Measurements from ENCODE around the gene NIP7.
"Not testable (repeated sequence)": the region's sequence is repeated elsewhere in the genome, so short reads cannot be mapped to it uniquely, and the experiment has no call there.

NIP7 gene

GRCh38 chr16:69339289-69340094, at the start of gene NIP7, which contains the start of gene COG8:
TSS of gene NIP7 (plus strand) at chr16:69339772. CDS start at chr16:69339830, 58 bp downstream.
TSS of gene COG8 (minus strand) at chr16:69339564. CDS start at chr16:69339552, 12 bp downstream.
- peak; percentile 99 for DNase-seq

DNA sequence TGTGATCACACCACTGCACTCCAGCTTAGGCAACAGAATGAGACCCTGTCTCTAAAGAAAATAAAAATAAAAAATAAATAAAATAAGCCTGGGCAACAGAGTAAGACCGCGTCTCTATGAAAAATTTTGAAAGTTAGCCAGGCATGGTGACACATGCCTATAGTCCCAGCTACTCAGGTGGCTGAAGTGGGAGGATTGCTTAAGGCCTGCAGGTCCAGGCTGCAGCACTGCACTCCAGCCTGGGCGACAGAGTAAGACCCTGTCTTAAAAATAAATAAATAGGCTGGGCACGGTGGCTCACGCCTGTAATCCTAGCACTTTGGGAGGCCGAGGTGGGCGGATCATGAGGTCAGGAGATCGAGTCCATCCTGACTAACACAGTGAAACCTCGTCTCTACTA, 47.9 kb upstream of the NIP7 start:
- not testable (repeated sequence) for DNase-seq

- DNase-seq: no peak
These were observed 46.2 kb upstream of the NIP7 start for GRCh38 chr16:69293401-69293800.

GRCh38 chr16:69294051-69294450, 45.5 kb upstream of the NIP7 start:
- DNase-seq: no peak

- not testable (repeated sequence) for DNase-seq
These were observed 42.8 kb upstream of the NIP7 start for GRCh38 chr16:69296771-69297170.

DNA sequence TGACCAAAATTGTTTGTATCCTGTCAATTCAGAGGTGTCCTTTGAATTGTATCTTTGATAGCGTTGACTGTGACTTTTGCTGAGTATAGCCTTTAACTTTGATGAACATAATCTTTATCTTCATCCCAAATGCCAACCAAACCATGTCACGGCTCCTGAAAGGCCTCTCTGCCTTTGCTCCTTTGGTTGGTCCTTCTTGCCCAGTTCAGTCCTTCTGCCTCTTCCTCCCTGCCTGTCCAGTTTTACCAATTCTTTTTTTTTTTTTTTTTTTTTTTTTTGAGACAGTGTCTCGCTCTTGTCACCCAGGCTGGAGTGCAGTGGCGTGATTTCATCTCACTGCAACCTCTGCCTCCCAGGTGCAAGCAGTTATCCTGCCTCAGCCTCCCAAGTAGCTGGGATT, 41.3 kb upstream of the NIP7 start:
- no peak for DNase-seq

DNA sequence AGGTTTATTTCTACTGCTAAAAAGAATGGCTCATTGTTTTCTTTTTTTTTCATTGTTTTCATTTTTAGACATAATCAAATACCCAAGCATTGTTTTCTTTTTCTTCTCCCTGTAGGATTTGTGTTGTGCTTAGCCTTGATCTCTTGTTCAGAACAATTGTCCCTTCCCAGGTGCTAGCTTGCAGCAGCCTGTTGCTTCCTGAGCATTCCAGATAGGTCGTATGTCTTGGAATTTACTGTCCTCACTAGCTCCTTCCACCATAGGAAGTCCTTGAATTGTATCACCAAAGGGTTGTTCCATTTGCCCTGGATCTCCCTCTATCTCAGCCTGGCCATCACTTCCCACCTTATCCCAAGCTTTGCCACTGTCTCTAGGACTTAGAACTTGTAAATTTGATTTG, 38.4 kb upstream of the NIP7 start:
- DNase-seq: no peak

GRCh38 chr16:69301861-69302260, 37.7 kb upstream of the NIP7 start:
- peak; percentile 12 for DNase-seq

- DNase-seq: peak; percentile 16
These were observed 37.3 kb upstream of the NIP7 start for GRCh38 chr16:69302301-69302700.

DNA sequence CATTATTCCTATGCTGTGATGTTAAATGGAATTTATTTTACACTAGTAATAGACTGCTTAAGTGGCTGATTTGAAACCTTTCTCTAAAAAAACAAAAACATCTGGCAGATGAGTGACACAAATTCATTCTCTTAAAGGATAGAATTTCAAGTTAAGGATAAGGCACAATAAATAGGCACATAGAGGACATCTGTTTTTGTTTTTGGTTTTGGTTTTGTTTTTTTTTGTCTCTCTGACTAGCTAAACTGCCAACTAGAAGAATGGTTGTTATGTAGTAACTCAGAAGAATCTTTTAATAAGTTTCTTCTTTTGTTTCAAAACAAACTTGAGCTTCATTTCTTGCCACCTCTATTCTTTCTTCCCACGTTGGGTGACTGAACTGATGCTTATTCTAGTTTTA, 33.5 kb upstream of the NIP7 start:
- no peak for DNase-seq

- DNase-seq: no peak
These were observed 32.5 kb upstream of the NIP7 start for GRCh38 chr16:69307091-69307490.

DNA sequence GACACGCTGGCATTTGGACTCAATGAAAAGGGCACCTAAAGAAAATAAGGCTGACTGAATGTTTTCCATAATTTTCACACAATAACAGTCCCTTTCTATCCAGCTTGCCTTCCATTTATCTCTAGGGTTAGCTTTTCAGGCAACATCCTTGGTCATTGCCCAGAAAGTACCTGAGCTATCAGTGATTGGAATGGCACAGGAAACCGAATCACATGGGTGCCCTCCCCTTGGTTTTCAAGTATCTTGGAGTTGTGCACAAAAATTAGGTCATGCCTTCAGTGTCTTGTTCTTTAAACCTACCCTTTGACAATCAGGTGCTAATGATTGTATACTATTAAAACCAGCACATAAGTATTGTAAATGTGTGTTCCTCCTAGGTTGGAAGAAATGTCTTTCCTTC, 31.7 kb upstream of the NIP7 start:
- no peak for DNase-seq

- no peak for DNase-seq
These were observed 30.3 kb upstream of the NIP7 start for GRCh38 chr16:69309316-69309715.

- DNase-seq: peak; percentile 98
These were observed 28.7 kb upstream of the NIP7 start, which contains the start of gene VPS4A for GRCh38 chr16:69310653-69311532. TSS of gene VPS4A (plus strand) at chr16:69311350. CDS start at chr16:69311512, 162 bp downstream.

DNA sequence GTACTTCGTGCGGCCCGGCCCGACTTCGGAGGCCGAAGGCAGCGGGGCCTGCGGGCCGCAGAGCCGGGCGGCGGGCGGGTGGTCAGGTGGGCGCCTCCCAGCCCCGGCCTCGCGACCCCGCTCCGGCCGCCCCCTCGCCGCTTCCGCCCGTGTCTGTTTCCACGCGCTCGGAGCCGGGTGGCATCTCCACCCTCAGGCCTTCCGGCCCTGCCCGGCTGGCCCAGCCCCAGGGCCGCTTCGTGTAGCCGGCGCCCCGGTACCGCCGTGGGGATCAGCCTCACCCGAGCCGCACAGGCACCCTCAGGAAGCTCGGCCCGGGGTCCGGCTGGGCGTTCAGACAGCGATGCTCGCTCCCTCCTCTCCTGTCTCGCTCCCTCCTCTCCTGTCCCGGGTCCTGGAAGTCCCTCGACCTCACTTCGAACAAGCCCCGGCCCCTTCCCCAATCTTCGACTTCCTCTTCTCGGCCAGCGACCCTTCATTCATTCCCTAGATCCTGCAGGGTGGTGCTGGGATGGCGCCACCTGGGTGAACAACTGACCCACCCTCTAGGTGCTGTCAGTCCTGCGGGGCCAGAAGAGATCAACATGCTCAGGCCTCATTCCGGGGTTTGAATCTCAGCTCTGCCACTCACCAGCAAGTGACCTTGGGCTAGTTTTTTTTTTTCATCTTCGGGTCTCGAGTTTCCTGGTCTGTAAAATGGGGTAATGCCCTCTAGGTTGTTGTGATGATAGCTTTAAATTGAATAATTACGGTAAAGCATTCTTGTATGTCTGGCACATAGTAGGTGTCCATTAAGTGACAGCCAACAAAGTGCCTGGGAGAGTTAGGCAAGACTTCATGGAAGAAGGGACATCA, 27.8 kb upstream of the NIP7 start:
- DNase-seq: peak; percentile 81

DNA sequence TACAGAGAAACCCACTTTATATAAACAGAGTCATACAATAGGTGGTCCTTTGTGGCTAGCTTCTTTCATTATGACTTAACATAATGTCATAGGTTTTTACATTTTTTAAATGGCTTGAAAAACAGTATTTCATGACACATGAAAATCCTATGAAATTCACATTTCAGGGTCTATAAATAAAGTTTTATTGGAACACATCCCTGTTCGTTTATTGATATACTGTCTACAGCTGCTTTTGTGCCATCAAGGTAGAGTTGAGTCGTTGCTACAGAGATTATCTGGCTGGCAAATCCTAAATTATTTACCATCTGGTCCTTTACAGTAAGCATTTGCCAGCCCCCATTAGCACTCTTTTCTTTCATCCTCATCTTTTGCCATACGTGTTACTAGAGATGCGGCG, 26.1 kb upstream of the NIP7 start:
- DNase-seq: no peak

DNA sequence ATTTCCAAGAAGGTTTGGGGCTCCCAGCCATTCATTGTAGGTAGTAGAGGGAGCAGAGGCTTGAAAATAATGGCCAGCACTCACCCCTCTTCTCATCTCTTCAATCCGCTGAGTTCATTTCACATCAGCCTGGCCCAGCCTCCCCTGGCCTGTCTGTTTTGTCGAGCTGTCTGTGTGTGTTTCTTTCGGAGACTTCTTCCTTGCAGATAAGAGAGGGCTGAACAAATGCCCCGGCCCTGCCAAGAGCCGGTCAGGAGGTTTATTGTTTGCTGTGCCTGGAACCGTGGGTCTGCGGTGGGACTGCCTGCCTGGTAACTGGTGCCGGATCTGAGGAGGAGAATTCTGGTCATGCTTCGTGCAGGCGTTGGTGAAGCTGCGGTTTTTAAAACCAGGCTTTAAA, 25.0 kb upstream of the NIP7 start:
- DNase-seq: no peak

GRCh38 chr16:69315486-69316311, 23.9 kb upstream of the NIP7 start:
- no peak for DNase-seq

DNA sequence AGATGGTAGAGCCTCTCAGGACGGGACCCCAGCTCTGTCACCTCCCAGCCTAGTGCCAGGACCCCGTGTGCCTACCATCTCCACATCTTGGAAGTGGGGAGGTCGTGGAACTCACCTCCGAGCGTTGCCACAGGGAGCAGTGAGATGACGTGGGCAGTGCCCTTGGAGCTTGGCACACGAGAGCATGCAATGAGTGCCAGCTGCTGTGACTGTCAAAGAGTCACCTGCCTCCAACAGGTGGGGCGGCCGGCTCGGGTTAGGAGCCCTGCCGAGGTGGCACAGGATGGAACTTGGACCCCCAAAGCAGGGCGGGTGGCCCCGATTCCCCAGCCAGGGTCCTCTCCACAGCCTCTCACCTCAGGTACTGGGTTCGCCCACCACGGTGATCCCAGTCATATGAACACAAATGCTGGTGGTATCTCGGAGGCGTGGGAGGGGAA, 23.0 kb upstream of the NIP7 start:
- DNase-seq: no peak

DNA sequence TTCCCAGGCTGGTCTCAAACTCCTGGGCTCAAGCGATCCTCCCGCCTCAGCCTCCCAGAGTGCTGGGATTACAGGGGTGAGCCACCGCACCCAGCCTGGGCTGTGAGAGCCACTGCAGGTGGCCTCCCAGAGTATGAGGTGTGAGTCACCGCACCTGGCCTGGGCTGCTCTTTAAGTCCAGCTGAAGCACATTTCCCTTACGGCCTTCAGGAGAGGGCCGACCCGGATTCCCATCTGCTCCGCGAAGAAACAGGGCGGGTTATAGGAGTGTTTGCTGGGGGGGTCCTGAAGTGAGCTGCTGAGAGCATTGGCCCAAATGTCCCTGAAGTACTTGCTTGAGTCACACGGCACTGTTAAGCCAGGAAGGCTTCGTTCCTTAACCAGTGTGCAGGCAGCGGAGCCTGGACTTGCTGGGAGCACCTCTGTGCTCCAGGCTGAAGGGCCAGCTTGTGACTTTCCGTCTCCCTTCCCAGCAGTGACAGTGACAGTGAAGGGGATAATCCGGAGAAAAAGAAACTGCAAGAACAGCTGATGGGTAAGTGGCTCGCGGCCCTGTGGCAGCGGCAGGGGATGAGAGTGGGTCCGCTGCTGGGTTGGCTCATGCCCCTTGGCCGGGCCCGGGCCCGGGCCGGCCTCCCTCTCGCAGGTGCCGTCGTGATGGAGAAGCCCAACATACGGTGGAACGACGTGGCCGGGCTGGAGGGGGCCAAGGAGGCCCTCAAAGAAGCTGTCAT, 21.2 kb upstream of the NIP7 start:
- no peak for DNase-seq

DNA sequence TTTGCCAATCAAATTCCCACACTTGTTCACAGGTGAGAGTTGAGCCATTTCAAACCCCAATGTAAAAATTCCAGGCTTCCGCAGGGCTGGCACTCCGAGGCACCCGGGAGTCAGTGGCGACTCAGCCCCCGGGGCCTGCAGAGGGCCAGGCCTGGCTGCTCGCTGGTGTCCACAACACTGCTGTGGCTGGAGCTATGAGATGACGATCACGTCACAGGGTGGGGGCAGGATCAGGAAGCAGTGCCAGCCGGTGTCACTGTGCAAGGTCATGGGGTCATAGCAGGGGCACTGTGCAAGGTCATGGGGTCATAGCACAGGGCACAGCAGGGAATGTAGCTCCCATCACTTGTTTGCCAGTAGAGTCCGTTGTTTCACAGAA, 20.7 kb upstream of the NIP7 start:
- no peak for DNase-seq
